Activated T-cell treated with anti-CD3 and anti-CD28 coated beads, Interleukin-2, amount 50 U/mL, for 1 hour (primary cell): ENCODE results near the gene OR10A3.

ENCODE experiments used
- DNase-seq: peaks from one replicate; pipeline ENCODE4 v3.0.0-alpha.2; 2020

Gene OR10A3

DNA sequence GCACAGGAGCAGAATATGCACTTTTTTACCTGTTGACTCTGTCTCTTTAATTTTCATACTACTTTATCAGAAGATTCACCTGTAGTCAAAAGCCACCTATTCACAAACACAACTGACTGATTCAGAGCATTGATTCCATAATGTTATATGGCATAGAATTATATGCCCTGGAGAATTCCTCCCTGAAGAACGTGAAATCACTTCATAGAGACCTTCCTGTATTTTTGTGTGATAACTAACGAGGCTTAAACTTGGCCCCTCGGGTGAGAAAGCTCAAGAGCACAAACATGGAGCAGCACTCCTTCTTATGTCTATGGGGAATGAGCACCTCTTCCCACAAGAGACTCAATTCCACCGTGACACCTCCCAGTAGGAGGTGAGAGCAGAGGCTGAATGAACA is 10.3 kb downstream of the OR10A3 start, which contains the start of gene OR10A6:
Gene OR10A6 (minus strand): TSS at position 101 of the 400 bp plus-strand sequence. CDS start 2,606 bp downstream, outside the sequence.
- DNase-seq, result no peak

DNA sequence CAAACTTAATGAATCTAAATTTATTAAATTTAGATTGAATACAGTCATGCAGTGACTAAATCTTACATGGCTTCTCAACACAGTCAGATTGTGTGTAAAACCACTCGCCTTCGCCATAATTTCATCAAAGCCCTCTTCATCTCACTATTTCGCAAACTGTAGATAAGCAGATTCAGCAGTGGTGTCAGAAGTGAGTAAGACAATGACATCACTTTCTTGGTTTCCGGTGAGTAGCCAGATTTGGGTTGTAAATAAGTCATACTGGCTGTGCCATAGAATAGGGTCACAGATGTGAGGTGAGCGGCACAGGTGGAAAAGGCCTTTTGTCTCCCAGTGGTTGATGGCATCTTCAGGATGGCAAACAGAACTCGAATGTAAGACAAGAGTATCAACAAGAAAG is 13.9 kb downstream of the OR10A3 start:
- no peak for DNase-seq

DNA sequence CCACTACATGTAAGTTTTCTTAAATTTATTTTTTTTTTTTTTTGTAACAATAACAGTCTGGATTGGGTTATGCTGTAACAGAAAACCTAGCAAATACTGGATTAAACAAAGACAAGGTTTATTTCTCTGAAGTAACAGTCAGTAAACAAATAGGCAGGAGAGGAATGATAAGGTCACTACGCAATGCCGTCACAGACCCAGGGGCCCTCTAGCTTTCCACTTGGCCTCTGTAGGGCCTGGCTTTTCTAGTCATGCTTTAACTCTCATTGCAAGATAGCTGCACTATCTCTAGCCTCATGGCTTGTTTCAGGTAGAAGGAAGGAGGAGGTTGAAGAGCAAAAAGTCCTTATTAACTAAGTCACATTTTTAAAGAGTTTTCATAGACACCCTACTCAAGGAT is 17.0 kb downstream of the OR10A3 start:
- no peak for DNase-seq

DNA sequence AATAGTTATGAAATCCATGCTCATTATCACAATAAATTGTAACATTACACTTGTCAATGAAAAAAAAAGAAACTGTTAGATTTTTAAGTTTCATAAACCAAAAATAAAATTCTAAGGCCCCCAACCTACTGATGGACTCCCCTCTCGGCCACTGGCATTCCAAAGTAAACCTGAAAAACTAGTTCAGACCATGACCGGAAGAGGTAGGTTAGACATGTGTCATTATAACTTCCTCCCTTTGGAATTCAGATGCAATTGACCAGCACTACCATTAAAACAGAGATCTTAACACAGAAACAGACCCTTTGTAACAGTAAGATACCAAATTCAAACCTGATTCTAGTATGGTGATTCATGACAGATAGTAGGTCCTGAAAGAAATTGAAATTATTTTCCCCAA is 23.4 kb downstream of the OR10A3 start:
- no peak for DNase-seq

DNA sequence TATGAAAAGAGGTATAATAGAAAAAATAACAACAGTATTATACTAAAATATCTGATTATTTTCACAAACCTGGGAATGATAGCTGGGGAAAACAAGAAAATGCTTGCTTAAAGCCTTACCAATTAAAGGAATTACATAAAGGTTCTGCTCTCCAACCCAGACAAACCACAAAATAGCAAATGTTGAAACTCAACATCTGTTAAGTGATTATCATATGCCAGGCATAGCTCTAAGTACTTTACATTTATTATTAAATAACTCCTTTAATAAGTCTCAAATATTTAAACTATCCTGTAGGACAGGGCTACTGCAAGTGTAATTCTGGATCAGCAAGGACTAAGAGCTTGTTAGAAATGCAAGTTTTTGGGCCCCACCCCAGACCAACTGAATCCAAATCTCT is 30.5 kb downstream of the OR10A3 start:
- DNase-seq, result no peak

DNA sequence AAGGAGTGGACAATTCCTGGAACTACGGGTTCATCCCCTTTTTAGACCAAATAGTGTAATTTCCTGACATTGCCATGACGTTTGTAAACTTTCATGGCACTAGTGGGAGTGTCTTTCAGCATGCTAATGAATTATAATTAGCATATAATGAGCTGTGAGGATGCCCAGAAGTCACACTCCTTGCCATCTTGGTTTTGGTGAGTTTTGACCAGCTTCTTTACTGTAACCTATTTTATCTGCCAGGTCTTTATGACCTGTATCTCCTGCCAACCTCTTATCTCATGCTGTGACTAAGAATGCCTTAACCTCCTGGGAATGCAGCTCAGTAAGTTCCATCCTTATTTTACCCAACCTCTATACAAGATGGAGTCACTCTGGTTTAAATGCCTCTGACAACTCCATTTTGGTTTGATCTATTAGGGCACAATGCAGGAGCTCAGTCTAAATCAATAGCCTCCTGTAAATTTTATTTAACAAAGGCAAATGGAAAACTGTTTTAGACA is 31.2 kb downstream of the OR10A3 start:
- no peak for DNase-seq

DNA sequence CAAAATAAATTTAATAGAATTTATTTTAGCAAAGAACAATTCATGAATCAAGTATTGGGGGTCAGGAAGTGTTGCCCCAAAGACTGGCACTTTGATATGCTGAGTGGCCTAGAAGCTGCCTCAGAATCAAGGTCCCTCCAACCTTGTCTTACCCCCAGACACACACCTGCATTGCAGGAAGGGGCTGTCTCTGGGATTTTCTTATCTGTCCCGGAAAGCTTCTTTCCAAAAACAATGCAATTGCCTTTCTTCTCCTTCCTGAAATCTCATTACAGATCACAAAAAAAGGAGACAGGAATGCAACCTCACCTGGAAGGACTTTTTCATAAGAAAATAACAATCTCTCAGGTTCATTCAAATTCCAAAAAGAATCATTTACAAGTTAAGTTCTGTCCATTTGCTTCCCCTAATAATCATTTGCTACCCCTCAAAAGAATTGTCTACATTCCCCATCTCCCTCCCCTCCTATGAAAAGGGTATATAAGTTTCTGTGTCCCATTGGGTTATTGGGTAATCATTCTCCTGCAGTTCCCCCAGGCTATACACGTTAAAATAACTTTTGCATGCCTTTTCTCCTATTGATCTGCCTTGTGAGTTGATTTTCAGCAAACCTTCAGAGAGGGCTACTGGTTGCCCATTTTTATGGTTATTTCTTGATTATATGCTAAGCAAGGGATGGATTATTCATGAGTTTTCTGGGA is 31.8 kb downstream of the OR10A3 start:
- DNase-seq, result no peak

DNA sequence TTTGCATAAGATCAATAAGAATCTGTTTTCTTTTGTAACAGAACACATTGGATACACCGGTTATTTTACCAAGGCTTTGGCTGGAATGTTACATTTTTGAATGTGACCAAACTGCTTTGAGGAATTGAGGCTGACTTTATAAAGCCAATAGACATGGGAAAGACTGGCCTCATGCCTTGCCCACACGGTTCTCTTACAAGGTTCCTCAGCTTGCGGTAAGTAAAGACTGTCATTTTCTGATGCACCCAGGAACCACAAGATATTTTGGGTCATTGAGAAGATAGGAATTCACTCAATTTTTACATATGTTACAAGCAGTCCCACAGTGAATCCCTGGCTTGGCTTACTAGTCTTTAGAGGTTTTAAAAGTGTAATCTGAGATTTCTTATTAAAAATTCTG is 34.4 kb downstream of the OR10A3 start:
- no peak for DNase-seq

DNA sequence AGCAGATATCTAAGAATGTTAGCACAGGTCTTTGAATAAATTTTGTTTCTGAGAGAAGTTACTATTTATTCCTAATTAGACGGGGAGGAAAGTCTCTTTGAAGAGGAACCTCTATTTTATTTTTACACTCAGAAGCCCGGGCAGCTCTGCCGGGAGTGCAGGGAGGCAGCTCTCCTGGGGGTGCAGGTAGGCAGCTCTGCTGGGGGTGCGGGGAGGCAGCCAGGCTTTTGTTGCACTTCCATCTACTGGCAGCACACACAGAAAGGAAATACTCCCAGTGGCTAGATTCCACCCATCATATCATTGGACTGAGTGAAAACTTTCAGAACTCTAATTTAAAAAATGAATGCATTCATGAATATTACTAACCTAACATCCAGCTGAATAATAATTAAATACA is 35.0 kb downstream of the OR10A3 start:
- DNase-seq, result no peak

DNA sequence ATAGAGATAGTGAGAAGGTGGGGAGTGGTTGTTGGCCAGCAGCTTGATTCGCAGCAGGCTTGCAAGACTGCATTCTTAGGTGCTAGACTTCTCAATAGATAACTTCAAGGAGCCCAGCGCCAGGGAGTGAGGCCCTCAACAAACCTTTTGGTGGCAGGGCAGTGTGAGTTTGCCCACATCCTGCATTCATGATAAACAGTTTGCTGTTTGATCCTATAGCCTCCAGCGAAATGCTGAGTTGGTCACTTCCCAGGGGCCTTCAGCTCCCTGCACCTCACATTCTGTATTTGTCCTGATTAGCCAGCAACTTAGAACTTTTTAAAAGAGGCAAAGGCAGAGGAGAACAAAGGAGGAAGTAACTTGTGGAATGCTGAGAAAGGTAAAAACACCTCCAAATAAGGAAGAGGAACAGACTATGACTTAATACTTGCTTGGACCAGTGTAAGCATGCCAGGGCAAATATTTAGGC is 35.5 kb downstream of the OR10A3 start:
- no peak for DNase-seq

DNA sequence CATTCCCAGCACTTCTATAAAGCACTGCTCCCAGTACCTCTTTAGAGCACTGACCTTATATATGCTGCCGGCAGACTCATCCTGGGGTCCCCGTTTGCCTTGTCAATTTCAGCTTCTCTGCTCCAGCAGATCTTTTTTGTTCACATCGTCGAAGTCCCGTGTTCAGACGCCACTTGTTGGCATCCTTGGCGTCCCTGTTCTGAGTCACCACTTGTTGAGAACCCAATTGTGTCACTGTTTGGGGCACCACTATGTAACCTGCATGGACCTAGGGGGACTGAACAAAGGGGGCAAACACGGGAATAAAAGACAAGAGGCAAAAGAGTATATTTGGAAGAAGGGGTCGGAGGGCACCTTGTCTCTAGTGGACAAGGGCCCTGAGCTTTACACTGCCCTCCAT is 36.0 kb downstream of the OR10A3 start:
- no peak for DNase-seq

DNA sequence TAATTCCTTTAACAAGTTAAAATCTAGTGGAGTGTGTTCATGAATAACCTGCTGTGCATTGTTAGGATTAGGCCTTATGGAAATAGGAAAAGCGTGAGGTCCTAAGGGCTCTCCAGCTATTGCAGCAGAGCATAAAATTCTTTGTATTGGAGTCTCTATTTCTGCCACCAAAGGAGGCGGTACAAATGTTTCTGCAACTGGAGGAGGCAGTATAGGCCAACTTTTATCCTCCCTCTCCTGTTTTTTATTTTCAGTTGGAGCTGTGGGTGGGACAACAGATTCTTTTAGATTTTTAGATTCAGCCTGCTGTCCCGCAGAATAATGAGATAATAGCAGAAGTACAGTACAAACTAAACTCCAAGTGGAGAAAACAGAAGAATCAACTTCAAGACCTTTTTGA is 36.6 kb downstream of the OR10A3 start:
- no peak for DNase-seq

DNA sequence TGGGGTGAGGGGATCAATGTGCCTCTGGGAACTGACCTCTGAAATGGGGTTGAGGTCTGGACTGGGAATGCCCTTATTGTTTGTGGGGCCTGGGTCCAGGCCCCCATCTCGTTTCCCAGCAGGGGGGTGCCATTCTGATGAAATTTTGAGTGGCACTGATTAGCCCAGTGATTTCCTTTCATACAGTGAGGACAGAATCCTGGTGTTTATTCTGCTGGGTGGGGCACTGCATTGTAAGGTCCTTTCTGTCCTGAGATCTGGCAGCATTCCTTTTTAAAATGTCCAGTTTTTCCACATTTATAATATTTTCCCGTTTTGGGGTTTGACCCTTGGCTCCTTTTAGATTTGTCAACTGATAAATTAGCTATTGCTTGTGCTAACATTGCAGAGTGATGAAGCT is 37.6 kb downstream of the OR10A3 start:
- no peak for DNase-seq

DNA sequence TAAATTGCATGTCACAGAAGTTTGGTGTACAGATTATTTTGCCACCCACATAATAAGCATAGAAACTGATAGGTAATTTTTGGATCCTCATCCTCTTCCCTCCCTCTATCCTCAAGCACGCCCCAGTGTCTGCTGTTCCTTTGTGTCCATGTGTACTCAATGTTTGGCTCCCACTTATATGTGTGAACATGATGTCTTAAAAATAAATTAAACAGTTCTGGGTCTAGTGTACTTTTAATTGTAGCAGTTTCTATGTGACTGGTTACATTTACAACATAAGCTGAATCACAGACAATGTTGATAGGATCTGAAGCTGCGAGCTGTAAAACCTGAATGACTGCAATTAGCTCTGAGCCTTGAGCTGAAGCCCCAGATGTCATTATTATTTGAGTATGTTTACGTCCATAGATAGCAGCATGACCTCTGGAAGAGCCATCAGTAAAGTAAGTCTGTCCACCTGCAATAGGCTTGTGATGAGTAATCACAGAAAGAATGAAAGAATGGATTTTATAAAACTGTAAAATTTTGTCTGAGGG is 40.1 kb downstream of the OR10A3 start:
- DNase-seq, result no peak

DNA sequence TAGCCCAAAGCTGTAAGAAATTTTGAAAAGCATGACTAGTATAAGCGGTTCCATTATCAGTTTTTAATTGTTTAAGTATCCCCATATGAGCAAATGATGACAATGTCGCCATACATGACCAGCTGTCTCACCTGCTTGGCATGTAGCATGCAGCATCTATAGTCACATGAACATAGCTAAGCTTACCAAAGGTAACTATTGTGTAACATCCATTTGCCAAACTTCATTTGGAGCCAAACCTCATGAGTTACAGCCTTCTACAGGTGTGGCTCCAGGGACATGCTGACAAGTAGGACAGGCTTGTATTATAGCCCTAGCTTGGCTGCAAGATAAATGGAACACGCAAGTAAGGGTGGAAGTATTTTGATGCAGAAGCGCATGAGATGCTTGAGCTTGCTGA is 40.8 kb downstream of the OR10A3 start:
- DNase-seq, result no peak

DNA sequence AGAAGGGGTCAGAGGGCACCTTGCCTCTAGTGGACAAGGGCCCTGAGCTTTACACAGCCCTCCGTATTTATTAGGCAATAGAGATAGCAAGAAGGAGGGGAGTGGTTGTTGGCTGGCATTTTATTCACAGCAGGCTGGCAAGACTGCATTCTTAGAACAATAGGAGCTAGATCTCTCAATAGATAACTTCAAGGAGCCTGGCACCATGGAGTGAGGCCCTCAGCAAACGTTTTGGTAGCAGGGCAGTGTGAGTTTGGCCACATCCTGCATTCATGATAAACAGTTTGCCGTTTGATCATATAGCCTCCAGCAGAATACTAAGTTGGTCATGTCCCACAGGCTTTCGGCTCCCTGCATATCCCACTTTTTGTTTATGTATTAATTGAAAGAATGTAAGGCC is 42.1 kb downstream of the OR10A3 start:
- DNase-seq, result no peak

DNA sequence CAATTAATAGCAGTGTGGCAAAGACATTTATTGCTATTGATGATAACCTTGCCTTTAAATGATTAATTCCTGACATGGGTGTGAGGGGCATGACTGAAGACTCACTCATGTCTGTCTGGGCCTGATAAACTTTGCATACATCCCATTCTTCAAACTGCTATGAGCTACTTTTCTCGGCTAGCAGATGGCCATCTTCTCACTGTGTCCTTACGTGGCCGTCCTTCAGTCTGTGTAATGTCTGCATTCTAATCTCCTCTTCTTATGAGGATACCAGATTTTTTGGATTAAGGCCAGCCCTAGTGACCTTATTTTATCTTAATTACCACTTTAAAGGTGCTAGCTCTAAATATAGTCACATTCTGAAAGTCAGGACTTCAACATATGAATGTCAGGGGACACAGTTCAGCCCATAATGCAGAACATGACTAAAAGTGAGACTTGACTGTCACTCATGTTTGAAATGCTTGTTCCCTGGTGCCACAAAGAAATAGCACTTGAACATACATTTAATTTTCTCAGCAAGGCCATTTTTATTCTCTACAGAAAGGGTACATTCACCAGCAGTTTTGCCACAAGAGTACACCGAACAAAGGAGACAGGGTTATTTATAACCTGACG is 42.7 kb downstream of the OR10A3 start:
- no peak for DNase-seq

DNA sequence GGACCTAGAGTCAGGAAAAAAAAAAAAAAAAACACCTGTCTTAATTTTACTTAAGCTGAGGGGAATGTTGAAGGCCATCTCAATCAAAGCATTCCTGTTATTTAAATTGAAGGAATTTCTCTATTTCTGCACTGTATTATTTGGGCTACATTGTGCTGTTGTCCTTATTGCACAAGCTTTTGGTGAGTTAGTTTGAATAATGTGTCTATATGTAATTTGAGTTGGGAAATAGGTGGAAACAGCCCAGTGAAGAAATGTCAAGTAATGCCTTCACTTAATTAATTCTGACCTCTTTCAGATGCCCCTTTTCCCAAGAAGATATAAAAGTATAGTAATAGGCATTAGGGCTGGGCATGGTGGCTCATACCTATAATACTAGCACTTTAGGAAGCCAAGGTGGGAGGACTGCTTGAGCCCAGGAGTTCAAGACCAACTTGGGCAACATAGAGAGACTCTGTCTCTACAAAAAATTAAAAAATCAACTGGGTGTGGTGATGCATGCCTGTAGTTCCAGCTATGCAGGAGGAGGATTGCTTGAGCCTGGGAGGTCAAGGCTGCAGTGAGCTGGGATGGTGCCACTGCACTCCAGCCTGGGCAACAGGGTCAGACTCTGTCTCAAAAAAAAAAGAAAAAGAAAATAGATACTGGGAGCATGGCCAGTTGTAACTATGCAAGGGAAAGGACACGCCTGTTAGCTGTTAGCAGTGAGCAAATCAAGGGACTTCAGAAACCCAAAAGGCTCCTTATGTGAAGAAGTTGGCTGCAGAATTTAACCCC is 45.3 kb downstream of the OR10A3 start:
- no peak for DNase-seq

DNA sequence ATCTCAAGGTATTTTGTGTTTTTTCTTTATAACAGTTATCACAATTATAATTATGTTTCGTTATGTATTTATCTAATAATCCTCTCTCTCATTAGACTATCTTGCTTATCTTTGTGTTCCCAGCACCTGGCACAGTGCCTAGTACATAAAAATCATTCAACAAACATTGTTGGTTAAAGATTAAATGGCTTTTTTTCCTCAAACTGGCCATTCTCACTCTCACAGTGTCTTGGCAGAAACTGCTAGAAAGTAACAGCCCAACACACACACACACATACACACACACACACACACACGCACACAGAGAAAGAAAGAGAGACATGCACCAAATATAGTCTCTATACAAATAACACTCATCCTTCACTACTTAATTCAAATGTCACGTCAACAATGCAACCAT is 47.3 kb downstream of the OR10A3 start:
- DNase-seq, result no peak

DNA sequence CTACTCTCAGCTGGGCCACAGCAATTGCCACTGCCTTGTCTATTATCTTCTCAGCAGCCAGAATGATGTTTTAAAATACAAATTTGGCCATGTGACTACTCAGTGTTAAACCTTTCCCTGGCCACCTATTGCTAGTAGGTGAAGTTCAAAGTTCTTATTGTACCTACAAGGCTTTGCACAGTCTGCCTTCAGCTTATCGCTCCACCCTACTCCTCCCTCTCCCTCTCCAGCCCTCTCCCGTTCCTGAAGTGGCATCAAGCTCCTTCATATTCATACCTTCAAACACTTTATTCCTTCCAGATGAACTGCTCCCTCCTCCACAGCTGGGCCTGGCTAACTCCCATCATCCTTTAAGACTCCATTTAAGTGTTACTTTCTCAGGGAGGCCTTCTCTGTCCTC is 47.7 kb downstream of the OR10A3 start:
- no peak for DNase-seq

DNA sequence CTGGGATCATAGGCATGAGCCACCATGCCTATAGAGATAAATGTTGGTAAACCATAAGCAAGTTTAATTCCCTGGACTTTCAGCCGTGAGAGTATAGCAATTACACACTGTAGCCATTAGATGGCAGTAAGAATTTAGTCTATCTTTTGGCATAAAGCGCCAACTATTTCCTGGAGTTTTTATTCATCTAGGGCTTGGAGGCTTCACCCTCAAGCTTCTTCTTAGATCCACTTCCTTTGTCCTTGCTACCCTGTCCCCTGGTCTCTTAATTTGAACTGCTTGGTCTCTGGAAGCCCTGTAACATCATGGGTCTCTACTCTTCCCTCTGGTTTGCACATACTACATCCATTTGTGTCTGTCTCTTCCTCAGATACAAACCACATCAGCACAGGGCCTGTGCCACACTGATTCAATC is 48.7 kb downstream of the OR10A3 start:
- no peak for DNase-seq

DNA sequence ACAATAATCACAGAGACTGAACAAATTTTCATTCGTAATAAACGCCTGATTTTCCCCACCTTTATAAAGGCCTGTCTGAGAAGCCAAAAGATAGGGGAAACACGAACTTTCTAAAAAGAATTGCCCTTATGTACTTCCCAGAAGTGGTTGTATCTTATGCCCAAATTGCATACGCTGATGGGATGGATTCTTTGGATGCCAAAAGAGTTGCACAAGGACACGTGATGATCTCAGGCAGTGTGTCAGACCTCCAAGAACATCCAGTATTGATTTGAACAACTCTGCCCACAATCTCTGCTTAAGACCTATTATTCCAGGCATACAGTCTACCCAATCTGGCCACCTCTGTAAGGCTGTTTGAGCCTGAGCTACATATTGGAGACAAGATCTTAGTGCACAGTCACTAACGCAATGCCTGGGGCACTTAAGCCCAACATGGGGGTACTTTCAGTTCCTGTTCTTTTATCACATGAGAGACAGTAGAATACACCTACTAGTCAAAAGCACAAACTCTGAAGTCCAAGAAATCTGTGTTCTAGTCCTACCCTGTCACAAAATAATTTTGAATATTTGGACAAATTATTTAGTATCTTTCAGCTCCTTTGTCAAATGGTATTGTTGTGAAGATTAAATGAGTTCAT is 49.3 kb downstream of the OR10A3 start:
- DNase-seq, result no peak
